ENCODE data around the gene PRPF18.

Gene PRPF18

DNA sequence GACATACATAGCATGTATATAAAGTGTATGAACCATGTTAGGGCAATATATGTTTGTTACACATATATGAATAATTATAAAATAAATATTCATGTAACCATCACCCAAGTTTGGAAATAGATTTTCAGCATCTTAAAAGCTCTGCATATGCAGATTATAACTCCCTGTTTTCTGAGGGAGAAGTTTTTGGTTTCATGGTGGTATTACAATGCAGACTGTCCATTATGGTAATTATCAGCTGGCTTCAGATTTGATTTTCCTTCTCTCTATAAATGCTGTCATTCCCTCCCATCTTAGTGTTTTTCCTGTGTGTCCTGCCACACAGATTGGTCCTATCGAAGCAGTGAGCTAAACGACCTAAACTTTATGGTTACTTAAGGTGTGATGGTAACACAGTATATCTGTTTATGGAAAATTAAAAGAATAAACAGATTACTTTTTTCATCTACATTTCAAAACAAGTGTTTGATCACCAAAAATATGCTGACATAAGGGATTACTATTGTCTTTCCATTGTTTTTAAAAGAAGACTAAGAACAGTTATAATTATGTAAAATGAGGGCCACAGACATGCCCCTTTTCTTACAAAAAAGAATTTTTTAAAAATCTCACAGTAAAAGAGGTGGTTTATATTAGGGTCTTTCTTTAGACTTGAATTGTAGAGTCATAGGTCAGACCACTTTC, 17.7 kb downstream of the PRPF18 start:
- no peak for DNase-seq (ENCODE audit: low read depth in 1 of 2, low spot score in 1 of 2)

GRCh38 chr10:13608246-13608853, 21.6 kb downstream of the PRPF18 start:
- no peak for DNase-seq (ENCODE audit: low read depth in 1 of 2, low spot score in 1 of 2)

DNA sequence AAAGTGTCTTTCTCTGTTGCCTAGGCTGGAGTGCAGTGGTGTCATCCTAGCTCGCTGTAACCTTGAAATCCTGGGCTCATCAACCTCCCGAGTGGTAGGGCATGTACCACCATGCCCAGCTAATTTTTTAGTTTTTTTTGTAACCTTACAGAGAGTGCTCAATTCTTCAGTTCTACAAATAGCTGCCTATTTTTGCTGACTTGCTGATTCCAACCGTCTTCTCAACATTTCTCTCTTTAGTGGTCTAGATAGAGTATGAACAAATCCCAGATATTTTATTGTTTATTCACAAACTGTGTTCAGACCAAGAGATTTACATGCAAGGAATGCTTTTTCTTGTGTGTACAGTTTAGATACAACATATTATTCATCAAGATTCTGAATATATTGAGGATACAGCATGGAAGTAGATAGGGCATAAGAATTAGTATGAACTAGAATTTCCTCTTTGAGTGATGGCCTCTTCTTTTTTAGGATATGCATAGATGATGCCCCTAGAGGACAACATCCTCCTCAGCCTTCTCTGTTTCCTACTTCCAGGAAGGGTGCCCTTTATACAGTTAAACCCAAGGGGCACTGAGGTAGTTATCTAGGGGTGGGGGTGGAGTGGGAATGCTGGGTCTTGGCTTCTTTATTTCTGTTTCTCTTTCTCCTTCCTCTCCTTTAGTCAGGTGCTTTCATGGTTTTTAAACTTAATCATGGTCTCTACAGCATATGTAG, 26.0 kb downstream of the PRPF18 start:
- no peak for DNase-seq (ENCODE audit: low read depth in 1 of 2, low spot score in 1 of 2)

DNA sequence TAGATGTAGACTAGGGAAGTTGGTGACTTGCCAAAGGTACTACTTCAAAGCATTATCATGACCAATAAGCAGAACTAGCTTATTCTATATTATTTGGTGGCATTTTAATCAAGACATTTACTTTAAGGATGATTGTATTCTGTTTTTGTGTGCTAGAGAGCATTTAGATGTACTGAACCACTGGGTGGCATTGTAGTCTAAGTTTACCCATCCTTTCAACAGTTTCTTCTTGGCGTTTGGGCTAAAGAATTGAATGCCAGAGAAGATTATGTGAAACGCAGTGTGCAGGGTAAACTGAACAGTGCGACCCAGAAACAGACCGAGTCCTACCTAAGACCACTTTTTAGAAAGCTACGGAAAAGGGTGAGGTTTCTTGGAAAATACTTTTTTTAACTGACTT, 26.8 kb downstream of the PRPF18 start:
- no peak for DNase-seq (ENCODE audit: low read depth in 1 of 2, low spot score in 1 of 2)

GRCh38 chr10:13614530-13615332, 28.0 kb downstream of the PRPF18 start:
- no peak for DNase-seq (ENCODE audit: low read depth in 1 of 2, low spot score in 1 of 2)

GRCh38 chr10:13615650-13616300, 29.0 kb downstream of the PRPF18 start:
- no peak for DNase-seq (ENCODE audit: low read depth in 1 of 2, low spot score in 1 of 2)

GRCh38 chr10:13617116-13617515, 30.4 kb downstream of the PRPF18 start:
- DNase-seq (ENCODE audit: low read depth in 1 of 2, low spot score in 1 of 2): no peak

- no peak for DNase-seq (ENCODE audit: low read depth in 1 of 2, low spot score in 1 of 2)
Measured at GRCh38 chr10:13621931-13622330, 35.2 kb downstream of the PRPF18 start.

DNA sequence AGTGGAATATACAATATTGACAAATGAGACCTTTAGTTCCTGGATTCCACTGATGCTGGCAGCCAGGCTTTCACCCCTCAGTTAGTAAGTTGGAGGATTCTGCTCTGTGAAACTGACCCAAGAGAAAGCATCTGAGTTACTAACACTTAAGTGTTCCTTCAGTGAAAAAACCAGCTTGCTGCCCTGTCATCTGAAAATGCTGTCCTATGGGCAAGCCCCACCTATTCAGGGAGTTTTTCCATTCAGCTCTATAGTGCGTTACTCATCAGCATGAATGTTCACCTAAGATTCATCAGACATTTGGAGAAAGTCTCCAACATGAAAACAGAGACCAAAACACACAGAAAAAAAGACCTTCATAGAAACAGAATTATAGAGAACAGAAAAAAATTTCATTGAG, 37.9 kb downstream of the PRPF18 start:
- DNase-seq (ENCODE audit: low read depth in 1 of 2, low spot score in 1 of 2): no peak

DNA sequence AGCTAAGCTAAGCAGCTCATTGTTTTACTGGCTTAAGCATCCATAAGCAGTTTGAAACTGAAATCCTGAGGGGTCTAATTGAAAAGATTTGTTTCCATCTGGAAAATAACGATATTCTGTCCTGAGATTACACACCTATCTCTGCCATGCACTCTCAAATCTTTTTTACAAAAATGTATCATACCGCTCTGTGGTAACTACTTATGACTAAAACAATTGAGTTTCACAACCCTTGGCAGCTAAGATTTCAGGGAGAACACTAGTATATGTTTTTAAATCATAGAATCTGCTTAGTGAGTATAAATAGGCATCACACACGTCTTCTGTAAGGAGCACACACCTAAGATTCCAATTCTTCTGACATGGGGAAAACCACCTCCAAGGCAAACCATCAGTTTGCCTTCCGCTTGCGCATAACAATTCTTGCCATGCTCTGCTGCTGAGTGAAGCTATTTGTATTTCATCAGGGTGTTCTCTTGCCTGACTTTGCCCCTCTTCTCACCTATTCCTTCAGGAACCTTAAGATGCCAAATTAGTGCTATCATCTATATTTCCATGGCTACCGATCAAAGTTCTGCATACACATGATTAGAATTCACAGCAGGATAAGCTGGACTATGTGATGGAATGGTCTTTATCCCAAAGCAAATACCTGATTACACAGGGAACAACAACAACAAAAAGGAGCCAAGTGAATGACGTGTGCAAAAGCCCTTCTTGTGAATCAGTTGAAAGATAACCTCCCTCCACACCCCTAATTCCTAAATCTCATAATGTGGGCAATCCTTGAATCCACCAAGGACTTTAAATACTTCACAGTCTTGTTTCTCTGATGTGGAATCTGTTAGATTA, 40.9 kb downstream of the PRPF18 start:
- DNase-seq (ENCODE audit: low read depth in 1 of 2, low spot score in 1 of 2): no peak

- no peak for DNase-seq (ENCODE audit: low read depth in 1 of 2, low spot score in 1 of 2)
Measured at GRCh38 chr10:13628661-13629060, 41.9 kb downstream of the PRPF18 start.

DNA sequence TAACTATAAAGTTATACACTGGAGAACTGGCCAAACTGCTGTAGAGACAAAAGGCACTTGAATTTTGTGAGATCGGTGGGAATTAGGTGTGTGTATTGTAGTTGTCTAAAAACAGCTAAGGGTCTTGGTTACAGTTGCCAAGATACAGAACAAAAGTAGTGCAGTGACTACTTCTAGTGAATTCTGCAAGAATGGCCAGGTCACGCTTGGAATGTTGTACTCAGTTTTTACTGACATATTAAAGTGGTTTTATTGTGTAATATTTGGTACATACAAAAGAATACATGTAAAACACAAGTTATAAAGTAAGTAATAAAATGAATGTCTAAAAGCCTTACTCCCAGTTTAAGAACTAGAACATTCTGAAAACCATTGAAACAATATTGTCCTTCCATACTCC, 42.4 kb downstream of the PRPF18 start:
- no peak for DNase-seq (ENCODE audit: low read depth in 1 of 2, low spot score in 1 of 2)

GRCh38 chr10:13630231-13630630, 43.5 kb downstream of the PRPF18 start:
- DNase-seq (ENCODE audit: low read depth in 1 of 2, low spot score in 1 of 2): no peak

GRCh38 chr10:13631594-13631993, 44.8 kb downstream of the PRPF18 start:
- no peak for DNase-seq (ENCODE audit: low read depth in 1 of 2, low spot score in 1 of 2)

DNA sequence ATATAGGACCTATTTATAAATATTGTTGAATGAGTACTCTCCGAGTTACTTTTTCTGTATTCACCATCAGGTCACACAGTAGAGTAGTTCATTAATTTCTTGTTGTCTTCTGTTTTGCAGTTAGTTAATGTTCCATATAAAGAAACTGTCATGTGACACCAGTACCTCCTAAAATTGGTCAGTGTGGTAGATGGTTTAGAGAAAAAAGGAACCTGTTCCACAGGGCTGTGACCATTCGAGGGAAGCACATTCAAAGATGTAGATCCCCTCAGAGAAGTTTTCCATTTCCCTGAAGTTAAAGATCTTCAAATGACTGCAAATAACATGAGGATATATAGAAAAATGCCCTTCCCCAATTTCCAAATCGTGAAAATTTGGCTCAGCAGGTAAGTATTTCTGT, 45.7 kb downstream of the PRPF18 start:
- no peak for DNase-seq (ENCODE audit: low read depth in 1 of 2, low spot score in 1 of 2)

DNA sequence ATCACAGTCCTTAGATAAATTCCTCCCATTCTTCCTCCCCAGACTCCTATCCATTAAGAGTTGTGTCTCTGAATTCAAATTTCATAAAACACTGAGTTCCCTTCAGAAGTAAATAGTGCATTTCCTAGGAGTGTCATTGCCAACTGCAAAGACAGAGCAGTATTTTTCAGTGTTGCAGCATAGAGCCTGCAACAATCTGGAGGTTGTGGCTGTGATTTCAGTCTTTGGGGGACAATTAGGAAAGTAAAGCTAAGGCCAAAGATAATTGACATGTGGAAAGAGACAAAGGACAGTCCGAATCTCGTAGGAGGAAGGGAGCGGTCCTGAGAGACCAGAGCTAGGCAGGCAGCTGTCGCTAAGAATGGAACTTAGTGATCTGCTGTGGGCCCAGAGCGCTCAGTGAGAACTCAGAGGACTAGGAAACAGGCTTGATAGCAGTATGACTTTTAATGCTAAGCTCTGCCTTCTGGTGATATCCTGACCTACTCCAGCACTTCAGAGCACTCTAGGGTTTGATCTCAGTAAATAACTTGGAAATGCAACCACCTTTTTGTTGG, 46.2 kb downstream of the PRPF18 start:
- no peak for DNase-seq (ENCODE audit: low read depth in 1 of 2, low spot score in 1 of 2)

DNA sequence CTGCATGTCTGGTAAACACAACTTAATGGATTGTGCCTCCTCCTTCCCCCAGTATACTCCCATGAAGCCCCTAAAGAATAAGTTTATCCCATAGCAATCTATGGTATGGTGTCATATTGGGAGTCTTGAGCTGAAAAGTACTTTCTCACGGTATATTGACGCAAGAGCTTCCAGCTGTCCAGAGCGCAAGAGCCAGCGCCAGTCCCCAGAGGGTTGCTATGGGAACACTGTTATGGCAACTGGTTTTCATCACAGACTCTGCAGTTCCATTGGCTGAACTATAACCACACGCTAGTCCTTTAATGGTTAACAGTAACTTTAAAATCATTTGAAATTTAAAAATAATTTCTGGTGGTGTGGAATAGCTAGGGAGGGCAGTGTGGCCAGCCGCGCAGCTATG, 46.9 kb downstream of the PRPF18 start:
- no peak for DNase-seq (ENCODE audit: low read depth in 1 of 2, low spot score in 1 of 2)

DNA sequence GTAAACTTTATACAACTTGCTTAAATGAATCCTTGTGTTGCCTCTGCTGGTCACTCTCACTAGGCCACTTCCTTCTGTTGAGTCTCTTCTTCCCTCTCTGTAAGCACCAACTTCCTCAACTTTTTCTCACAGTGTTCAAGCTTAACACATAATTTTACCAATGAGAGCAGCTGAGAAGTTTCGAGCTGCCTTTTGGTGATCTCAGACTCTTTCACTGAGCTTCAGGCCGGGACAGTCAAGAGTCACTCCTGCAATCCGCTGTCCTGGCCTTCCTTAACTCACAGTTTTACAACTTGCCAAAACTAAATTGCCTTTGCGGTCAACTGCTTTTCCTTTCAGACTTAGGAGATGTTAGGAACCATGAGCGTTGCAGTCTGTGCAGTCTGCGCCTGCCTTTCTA, 47.4 kb downstream of the PRPF18 start:
- DNase-seq (ENCODE audit: low read depth in 1 of 2, low spot score in 1 of 2): no peak

DNA sequence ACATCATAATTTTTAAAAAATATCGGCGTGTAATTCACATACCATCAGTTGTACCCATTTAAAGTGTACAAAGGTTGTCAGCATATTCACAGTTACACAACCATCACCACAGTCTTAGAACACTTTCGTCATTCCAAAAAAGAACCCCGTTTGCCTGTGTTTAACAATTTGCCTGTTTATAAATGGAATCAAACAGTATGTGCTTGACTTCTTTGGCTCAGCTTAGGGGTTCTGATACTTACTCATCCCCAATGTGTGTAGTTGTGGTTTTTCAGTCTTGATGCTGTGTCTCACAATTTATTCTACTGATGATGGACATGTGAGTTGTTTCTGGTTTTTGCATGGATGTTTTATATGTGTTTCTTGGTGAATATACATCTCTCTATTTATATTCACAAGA, 50.0 kb downstream of the PRPF18 start:
- no peak for DNase-seq (ENCODE audit: low read depth in 1 of 2, low spot score in 1 of 2)

- no peak for DNase-seq (ENCODE audit: low read depth in 1 of 2, low spot score in 1 of 2)
Measured at GRCh38 chr10:13637303-13637856, 50.6 kb downstream of the PRPF18 start.

Measured in activated T-helper 1 cell treated with anti-CD3 and anti-CD28 coated beads, Interleukin-2, amount 50 U/mL, for 16 hours (primary cell).